ENCODE data around the gene OCRL.

DNA sequence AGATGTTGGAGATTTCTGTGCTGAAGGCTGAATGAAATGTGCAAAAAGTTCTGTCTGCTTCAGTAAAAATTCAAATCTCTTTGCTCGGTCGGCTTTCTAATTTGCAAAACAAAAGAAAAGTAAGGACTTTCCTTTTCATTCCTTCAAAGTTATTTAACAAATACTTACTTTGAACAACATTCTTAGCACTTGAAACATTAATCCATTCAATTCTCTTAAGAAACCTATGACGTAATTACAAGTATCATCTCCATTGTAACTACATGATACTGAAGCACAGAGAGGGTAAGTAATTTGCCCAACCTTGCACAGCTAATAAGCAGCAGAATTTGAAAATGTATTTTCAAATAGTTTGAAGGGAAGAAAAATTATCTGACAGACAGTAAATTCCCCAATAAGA lies 23.7 kb upstream of the OCRL start:
- TF ChIP-seq, protein P1, sequence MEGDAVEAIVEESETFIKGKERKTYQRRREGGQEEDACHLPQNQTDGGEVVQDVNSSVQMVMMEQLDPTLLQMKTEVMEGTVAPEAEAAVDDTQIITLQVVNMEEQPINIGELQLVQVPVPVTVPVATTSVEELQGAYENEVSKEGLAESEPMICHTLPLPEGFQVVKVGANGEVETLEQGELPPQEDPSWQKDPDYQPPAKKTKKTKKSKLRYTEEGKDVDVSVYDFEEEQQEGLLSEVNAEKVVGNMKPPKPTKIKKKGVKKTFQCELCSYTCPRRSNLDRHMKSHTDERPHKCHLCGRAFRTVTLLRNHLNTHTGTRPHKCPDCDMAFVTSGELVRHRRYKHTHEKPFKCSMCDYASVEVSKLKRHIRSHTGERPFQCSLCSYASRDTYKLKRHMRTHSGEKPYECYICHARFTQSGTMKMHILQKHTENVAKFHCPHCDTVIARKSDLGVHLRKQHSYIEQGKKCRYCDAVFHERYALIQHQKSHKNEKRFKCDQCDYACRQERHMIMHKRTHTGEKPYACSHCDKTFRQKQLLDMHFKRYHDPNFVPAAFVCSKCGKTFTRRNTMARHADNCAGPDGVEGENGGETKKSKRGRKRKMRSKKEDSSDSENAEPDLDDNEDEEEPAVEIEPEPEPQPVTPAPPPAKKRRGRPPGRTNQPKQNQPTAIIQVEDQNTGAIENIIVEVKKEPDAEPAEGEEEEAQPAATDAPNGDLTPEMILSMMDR (IDR thresholded peaks at IDR 0.05; ENCODE audit: insufficient read depth, low read length) = no peak
- no peak for TF ChIP-seq SPI1 (IDR thresholded peaks at IDR 0.05; ENCODE audit: borderline replicate concordance, low read depth)
- TF ChIP-seq POLR2AphosphoS5 (IDR thresholded peaks at IDR 0.05; ENCODE audit: low read depth) = no peak
- TF ChIP-seq, protein P2, sequence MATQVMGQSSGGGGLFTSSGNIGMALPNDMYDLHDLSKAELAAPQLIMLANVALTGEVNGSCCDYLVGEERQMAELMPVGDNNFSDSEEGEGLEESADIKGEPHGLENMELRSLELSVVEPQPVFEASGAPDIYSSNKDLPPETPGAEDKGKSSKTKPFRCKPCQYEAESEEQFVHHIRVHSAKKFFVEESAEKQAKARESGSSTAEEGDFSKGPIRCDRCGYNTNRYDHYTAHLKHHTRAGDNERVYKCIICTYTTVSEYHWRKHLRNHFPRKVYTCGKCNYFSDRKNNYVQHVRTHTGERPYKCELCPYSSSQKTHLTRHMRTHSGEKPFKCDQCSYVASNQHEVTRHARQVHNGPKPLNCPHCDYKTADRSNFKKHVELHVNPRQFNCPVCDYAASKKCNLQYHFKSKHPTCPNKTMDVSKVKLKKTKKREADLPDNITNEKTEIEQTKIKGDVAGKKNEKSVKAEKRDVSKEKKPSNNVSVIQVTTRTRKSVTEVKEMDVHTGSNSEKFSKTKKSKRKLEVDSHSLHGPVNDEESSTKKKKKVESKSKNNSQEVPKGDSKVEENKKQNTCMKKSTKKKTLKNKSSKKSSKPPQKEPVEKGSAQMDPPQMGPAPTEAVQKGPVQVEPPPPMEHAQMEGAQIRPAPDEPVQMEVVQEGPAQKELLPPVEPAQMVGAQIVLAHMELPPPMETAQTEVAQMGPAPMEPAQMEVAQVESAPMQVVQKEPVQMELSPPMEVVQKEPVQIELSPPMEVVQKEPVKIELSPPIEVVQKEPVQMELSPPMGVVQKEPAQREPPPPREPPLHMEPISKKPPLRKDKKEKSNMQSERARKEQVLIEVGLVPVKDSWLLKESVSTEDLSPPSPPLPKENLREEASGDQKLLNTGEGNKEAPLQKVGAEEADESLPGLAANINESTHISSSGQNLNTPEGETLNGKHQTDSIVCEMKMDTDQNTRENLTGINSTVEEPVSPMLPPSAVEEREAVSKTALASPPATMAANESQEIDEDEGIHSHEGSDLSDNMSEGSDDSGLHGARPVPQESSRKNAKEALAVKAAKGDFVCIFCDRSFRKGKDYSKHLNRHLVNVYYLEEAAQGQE (IDR thresholded peaks at IDR 0.05; ENCODE audit: insufficient replicate concordance, low read depth) = no peak
- no peak for TF ChIP-seq GABPA (IDR thresholded peaks at IDR 0.05; ENCODE audit: low read depth)

Measured in HL-60 (cell line).